Measurements from ENCODE around the gene PDE1A. TPM values are rescaled to one million over a fixed set of nuclear protein-coding genes. Genes with fewer than 3 reads are reported as not detected.

PDE1A gene
- total RNA-seq, 4 donors from 2014 or later = 0.75 to 8.1 (median 3.8) TPM

DNA sequence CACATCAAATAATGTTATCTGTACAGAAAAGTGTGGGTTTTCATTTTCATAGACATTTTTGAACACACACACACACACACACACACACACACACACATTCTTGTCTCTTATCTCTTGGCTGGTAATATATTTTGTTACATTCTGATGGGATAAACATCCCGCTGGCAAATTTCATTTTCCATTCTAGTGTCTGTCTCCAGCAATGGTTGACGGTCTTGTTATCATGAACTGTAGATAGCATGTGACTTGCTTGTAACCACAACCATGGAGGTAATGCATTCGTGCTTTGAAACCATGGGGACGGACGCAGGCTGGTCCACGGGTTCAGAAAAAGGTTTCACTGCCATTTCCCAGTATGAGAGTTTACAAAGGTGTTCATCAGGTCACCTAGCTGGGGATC lies 284.8 kb downstream of the PDE1A start:
- 80 to 85% methylated on average over 1 to 6 of the region's 6 CpGs for WGBS, 2 donors (ENCODE audit: low coverage in 1 of 2)
- H3K36me3 ChIP-seq = no peaks in the 10 kb centered on the region
- no peak overlapping the region for H3K4me3 ChIP-seq
- intact Hi-C loops (cut with DNase I; ENCODE audit: low total_unique reads) = no loop called here
- H3K27me3 ChIP-seq = no peaks in the 10 kb centered on the region
- no peak overlapping the region for H3K27ac ChIP-seq
- no peaks in the 10 kb centered on the region for H3K9me3 ChIP-seq
- H3K4me1 ChIP-seq = no peaks in the 10 kb centered on the region
- no peak for DNase-seq
- no peak for TF ChIP-seq EP300 (IDR thresholded peaks at IDR 0.05; ENCODE audit: low read depth)
- TF ChIP-seq, protein P1, sequence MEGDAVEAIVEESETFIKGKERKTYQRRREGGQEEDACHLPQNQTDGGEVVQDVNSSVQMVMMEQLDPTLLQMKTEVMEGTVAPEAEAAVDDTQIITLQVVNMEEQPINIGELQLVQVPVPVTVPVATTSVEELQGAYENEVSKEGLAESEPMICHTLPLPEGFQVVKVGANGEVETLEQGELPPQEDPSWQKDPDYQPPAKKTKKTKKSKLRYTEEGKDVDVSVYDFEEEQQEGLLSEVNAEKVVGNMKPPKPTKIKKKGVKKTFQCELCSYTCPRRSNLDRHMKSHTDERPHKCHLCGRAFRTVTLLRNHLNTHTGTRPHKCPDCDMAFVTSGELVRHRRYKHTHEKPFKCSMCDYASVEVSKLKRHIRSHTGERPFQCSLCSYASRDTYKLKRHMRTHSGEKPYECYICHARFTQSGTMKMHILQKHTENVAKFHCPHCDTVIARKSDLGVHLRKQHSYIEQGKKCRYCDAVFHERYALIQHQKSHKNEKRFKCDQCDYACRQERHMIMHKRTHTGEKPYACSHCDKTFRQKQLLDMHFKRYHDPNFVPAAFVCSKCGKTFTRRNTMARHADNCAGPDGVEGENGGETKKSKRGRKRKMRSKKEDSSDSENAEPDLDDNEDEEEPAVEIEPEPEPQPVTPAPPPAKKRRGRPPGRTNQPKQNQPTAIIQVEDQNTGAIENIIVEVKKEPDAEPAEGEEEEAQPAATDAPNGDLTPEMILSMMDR (IDR thresholded peaks at IDR 0.05) = no peak
- no peak for TF ChIP-seq POLR2AphosphoS5 (IDR thresholded peaks at IDR 0.05)
- TF ChIP-seq POLR2A (IDR thresholded peaks at IDR 0.05) = no peak
- in situ Hi-C loops (cut with MboI; ENCODE audit: low pct_ligation_motif_present in 1 of 4, low pct_unique_long_range_greater_than_20kb in 1 of 4, low sequenced_read_pairs in 3 of 4) = no loop called here

DNA sequence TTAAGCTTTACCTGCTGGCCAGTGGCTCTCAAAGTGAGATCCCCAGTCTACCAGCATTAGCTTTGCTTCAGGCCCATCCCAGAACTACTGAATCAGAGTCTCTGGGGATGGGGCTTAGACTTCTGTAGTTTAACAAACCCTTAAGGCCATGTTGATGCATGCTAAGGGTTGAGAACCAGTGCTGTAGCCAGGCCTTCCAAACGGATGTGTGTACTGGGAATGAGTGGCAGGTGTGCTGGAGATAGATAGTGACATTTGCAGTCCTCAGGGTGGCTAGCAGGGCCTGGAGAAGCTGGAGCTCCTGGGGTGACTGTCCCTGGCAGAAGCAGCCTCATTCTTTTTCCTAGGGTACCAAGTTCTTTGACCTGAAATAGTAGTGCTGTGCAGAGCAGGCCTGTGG lies 292.6 kb downstream of the PDE1A start:
- 58% methylated on average over 1 of the region's 1 CpG; no CpG with 5 or more reads in 1 of the 2 donors for WGBS, 2 donors (ENCODE audit: low coverage in 1 of 2)
- in situ Hi-C loops (cut with MboI; ENCODE audit: low pct_ligation_motif_present in 1 of 4, low pct_unique_long_range_greater_than_20kb in 1 of 4, low sequenced_read_pairs in 3 of 4) (no loop called here), intact Hi-C loops (cut with DNase I; ENCODE audit: low total_unique reads) (no loop called here)

DNA sequence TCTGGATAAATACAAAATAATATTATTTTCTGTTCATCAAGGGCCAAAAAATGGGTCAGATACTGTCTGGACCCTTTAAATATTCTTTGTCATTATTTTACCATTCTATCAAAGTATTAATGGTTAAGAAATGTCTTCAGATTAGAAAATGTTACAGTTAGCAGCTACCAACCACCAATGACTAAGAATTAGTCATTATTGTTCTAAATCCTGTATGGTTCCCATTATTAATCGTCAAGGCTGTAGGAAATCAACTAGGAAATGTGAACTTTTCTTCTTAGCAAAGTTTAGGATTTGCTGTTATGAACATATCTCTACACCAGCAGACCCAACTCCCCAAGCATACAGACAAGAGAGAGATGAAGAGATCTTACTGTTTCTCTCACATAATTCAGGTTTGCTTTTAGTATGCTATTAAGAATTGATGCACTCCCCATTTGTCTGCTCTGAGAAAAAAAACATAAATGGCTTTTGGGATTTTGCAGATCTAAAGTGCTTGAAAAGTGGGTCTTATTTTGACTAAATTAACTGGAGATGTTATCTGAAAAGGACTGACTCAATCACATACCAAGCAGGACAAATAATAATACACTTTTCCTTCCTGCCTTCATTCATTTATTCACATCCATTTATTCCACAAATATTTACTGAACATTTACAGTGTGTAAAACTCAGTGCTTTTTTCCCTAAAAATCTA lies 293.5 kb downstream of the PDE1A start:
- H3K36me3 ChIP-seq = no peaks in the 10 kb centered on the region
- TF ChIP-seq, protein P1 (IDR thresholded peaks at IDR 0.05) = no peak
- 60 to 68% methylated on average over 1 of the region's 1 CpG for WGBS, 2 donors (ENCODE audit: low coverage in 1 of 2)
- H3K4me3 ChIP-seq = no peak overlapping the region
- no peaks in the 10 kb centered on the region for H3K9me3 ChIP-seq
- no peaks in the 10 kb centered on the region for H3K27me3 ChIP-seq
- in situ Hi-C loops (cut with MboI; ENCODE audit: low pct_ligation_motif_present in 1 of 4, low pct_unique_long_range_greater_than_20kb in 1 of 4, low sequenced_read_pairs in 3 of 4) (no loop called here), intact Hi-C loops (cut with DNase I; ENCODE audit: low total_unique reads) (no loop called here)
- no peak overlapping the region for H3K27ac ChIP-seq
- no peaks in the 10 kb centered on the region for H3K4me1 ChIP-seq
- no peak for DNase-seq

More for the DNA sequence above, 292.6 kb downstream of the PDE1A start:
- Histone ChIP-seq H3K27me3 (no peaks in the 10 kb centered on the region), H3K27ac (no peak overlapping the region), H3K4me3 (no peak overlapping the region), H3K4me1 (no peaks in the 10 kb centered on the region), H3K36me3 (no peaks in the 10 kb centered on the region), H3K9me3 (no peaks in the 10 kb centered on the region)
- TF ChIP-seq, protein P1 (IDR thresholded peaks at IDR 0.05) = no peak
- TF ChIP-seq EP300 (IDR thresholded peaks at IDR 0.05; ENCODE audit: low read depth) (no peak), POLR2AphosphoS5 (IDR thresholded peaks at IDR 0.05) (no peak), POLR2A (IDR thresholded peaks at IDR 0.05) (no peak)
- DNase-seq = no peak

DNA sequence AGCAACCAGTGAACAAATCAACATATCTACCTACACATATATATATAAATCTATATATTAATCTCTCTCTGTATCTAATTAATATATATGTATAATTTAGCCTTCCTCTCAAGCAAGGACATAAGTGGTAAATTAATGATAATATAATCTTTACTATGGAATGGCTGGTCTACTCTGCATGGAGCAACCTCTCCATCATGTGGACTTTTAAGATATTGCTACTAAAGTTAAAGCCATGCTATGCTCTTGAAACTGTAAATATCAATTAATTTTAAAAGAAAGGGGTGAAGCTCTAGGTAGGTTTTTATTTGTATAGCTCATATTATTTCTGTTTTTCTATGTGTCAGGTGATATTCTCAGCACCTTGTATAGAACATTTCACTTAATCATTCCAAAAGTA lies 294.2 kb downstream of the PDE1A start:
- H3K27ac ChIP-seq = no peak overlapping the region
- no peaks in the 10 kb centered on the region for H3K9me3 ChIP-seq
- intact Hi-C loops (cut with DNase I; ENCODE audit: low total_unique reads) = no loop called here
- in situ Hi-C loops (cut with MboI; ENCODE audit: low pct_ligation_motif_present in 1 of 4, low pct_unique_long_range_greater_than_20kb in 1 of 4, low sequenced_read_pairs in 3 of 4) = no loop called here
- no peak for DNase-seq
- H3K4me1 ChIP-seq = no peaks in the 10 kb centered on the region
- no peaks in the 10 kb centered on the region for H3K27me3 ChIP-seq
- no peaks in the 10 kb centered on the region for H3K36me3 ChIP-seq
- no peak for TF ChIP-seq POLR2A (IDR thresholded peaks at IDR 0.05)
- TF ChIP-seq, protein P1 (IDR thresholded peaks at IDR 0.05) = peak; percentile 9 to 22 (median 18)
- no peak overlapping the region for H3K4me3 ChIP-seq
